Astrocyte (in vitro differentiated cells and primary cell): Measurements from ENCODE around the gene KRTAP5-8. TPM values are rescaled to one million over a fixed set of nuclear protein-coding genes. Genes with fewer than 3 reads are reported as not detected.

Experiments used
- DNase-seq: peaks from one replicate; pipeline ENCODE4 v3.0.0-alpha.2; 2010; ENCODE audit warnings: low read depth
- FAIRE-seq: peaks from 2 replicates; lab custom pipeline; 2011; peaks lifted over from hg19 to GRCh38; lab: Jason Lieb, UNC
- H2AFZ ChIP-seq: 2 replicates; pipeline ENCODE4 v1.6.0; 2012; ENCODE audit warnings: low read depth, low read length, inconsistent platforms
- H3K27ac ChIP-seq: 2 replicates; pipeline ENCODE4 v1.5.1; 2011; ENCODE audit warnings: low read depth, low read length, inconsistent platforms
- H3K27me3 ChIP-seq: 2 replicates; pipeline ENCODE4 v1.6.0; 2011; ENCODE audit warnings: low read length, inconsistent platforms; ENCODE audit not compliant: insufficient read depth
- H3K36me3 ChIP-seq: 2 replicates; pipeline ENCODE4 v1.5.1; 2011; ENCODE audit warnings: low read length, inconsistent platforms; ENCODE audit not compliant: insufficient read depth
- H3K4me1 ChIP-seq: 2 replicates; pipeline ENCODE4 v1.5.1; 2011; ENCODE audit warnings: low read length, inconsistent platforms; ENCODE audit not compliant: insufficient read depth
- H3K4me2 ChIP-seq: 2 replicates; pipeline ENCODE4 v1.6.0; 2012; ENCODE audit warnings: low read length, inconsistent platforms
- H3K4me3 ChIP-seq: 2 replicates; pipeline ENCODE4 v1.5.1; 2011; ENCODE audit warnings: low read depth, mild to moderate bottlenecking, low read length, inconsistent platforms; ENCODE audit not compliant: insufficient read depth
- H3K79me2 ChIP-seq: 2 replicates; pipeline ENCODE4 v1.6.0; 2012; ENCODE audit warnings: mild to moderate bottlenecking, low read length, inconsistent platforms; ENCODE audit not compliant: insufficient read depth
- H3K9ac ChIP-seq: 2 replicates; pipeline ENCODE4 v1.6.0; 2012; ENCODE audit warnings: mild to moderate bottlenecking, low read length, inconsistent platforms
- H3K9me3 ChIP-seq: 2 replicates; pipeline ENCODE4 v1.5.1; 2012; ENCODE audit warnings: low read depth, mild to moderate bottlenecking, low read length, inconsistent platforms; ENCODE audit not compliant: insufficient read depth
- H4K20me1 ChIP-seq: 2 replicates; pipeline ENCODE4 v1.6.0; 2012; ENCODE audit warnings: low read length, inconsistent platforms; ENCODE audit not compliant: insufficient read depth
- H3K27ac Mint-ChIP-seq: one replicate; pipeline ENCODE4 v1.8.0; 2021; ENCODE audit warnings: mild to moderate bottlenecking, mixed read lengths; ENCODE audit not compliant: unreplicated experiment
- H3K27me3 Mint-ChIP-seq: one replicate; pipeline ENCODE4 v1.8.0; 2021; ENCODE audit warnings: low read depth, mixed read lengths; ENCODE audit not compliant: unreplicated experiment
- H3K36me3 Mint-ChIP-seq: one replicate; pipeline ENCODE4 v1.8.0; 2021; ENCODE audit warnings: low read depth, mixed read lengths; ENCODE audit not compliant: unreplicated experiment
- H3K4me1 Mint-ChIP-seq: one replicate; pipeline ENCODE4 v1.8.0; 2021; ENCODE audit warnings: low read depth, mixed read lengths; ENCODE audit not compliant: unreplicated experiment
- H3K4me3 Mint-ChIP-seq: one replicate; pipeline ENCODE4 v1.8.0; 2021; ENCODE audit warnings: mild to moderate bottlenecking, moderate library complexity, mixed read lengths; ENCODE audit not compliant: unreplicated experiment
- H3K9me3 Mint-ChIP-seq: one replicate; pipeline ENCODE4 v1.8.0; 2021; ENCODE audit warnings: mild to moderate bottlenecking, mixed read lengths; ENCODE audit not compliant: unreplicated experiment
- CTCF ChIP-seq: IDR thresholded peaks from 2 replicates; pipeline ENCODE4 v1.5.1; 2011; ENCODE audit warnings: low read depth, mild to moderate bottlenecking, inconsistent platforms, low read length, moderate library complexity; ENCODE audit not compliant: insufficient read depth
- EZH2 ChIP-seq: IDR thresholded peaks from 2 replicates; pipeline ENCODE4 v1.6.1; 2012; ENCODE audit warnings: mild to moderate bottlenecking, low read length, inconsistent platforms; ENCODE audit not compliant: insufficient read depth
- total RNA-seq: library from RNA; stranded (reverse); gene quantifications from 2 replicates; pipeline ENCODE4 v1.2.1, GENCODE V29; 2021

KRTAP5-8 gene
- total RNA-seq, 1 donor from 2014 or later = not detected

- peaks cover 54% of the 10 kb centered on the region for H3K36me3 Mint-ChIP-seq
- H3K4me1 ChIP-seq = peaks cover 11% of the 10 kb centered on the region
- peaks cover 2% of the 10 kb centered on the region for H3K9me3 Mint-ChIP-seq
- peaks cover 7% of the 10 kb centered on the region for H3K36me3 ChIP-seq
- no peak overlapping the region for H3K4me3 Mint-ChIP-seq
- no peaks in the 10 kb centered on the region for H3K27me3 Mint-ChIP-seq
- no peak for TF ChIP-seq EZH2
- TF ChIP-seq CTCF = no peak
- DNase-seq = no peak
- H2AFZ ChIP-seq = no peak overlapping the region
- peaks cover 10% of the 10 kb centered on the region for H4K20me1 ChIP-seq
- no peak overlapping the region for H3K27ac ChIP-seq
- no peak overlapping the region for H3K4me3 ChIP-seq
- FAIRE-seq = no peak
- H3K27me3 ChIP-seq = no peaks in the 10 kb centered on the region
- H3K79me2 ChIP-seq = no peaks in the 10 kb centered on the region
- no peak overlapping the region for H3K27ac Mint-ChIP-seq
- H3K4me2 ChIP-seq = no peak overlapping the region
- H3K4me1 Mint-ChIP-seq = peaks cover 18% of the 10 kb centered on the region
- H3K9me3 ChIP-seq = no peaks in the 10 kb centered on the region
- H3K9ac ChIP-seq = no peak overlapping the region
Measured at GRCh38 chr11:71491940-71492339, 45.9 kb upstream of the KRTAP5-8 start.

- Mint-ChIP-seq H3K36me3 (peaks cover 58% of the 10 kb centered on the region), H3K27me3 (no peaks in the 10 kb centered on the region), H3K4me1 (no peaks in the 10 kb centered on the region), H3K9me3 (peaks cover 4% of the 10 kb centered on the region), H3K27ac (no peak overlapping the region), H3K4me3 (no peak overlapping the region)
- no peak overlapping the region for H2AFZ ChIP-seq
- FAIRE-seq = no peak
- no peaks in the 10 kb centered on the region for H3K27me3 ChIP-seq
- H3K4me1 ChIP-seq = no peaks in the 10 kb centered on the region
- H3K9ac ChIP-seq = no peak overlapping the region
- H3K4me2 ChIP-seq = no peak overlapping the region
- peaks cover 15% of the 10 kb centered on the region for H3K36me3 ChIP-seq
- H3K79me2 ChIP-seq = no peaks in the 10 kb centered on the region
- TF ChIP-seq EZH2 = no peak
- H4K20me1 ChIP-seq = peaks cover 3% of the 10 kb centered on the region
- H3K27ac ChIP-seq = no peak overlapping the region
- DNase-seq = no peak
- no peaks in the 10 kb centered on the region for H3K9me3 ChIP-seq
- no peak overlapping the region for H3K4me3 ChIP-seq
Measured at GRCh38 chr11:71495286-71496230, 42.3 kb upstream of the KRTAP5-8 start.

- no peak overlapping the region for H3K4me2 ChIP-seq
- H3K4me3 ChIP-seq = no peak overlapping the region
- no peaks in the 10 kb centered on the region for H3K4me1 ChIP-seq
- H3K9ac ChIP-seq = no peak overlapping the region
- no peaks in the 10 kb centered on the region for H3K27me3 Mint-ChIP-seq
- no peaks in the 10 kb centered on the region for H3K27me3 ChIP-seq
- H3K9me3 Mint-ChIP-seq = peaks cover 2% of the 10 kb centered on the region
- H3K36me3 Mint-ChIP-seq = peaks cover 55% of the 10 kb centered on the region
- H4K20me1 ChIP-seq = peaks cover 3% of the 10 kb centered on the region
- no peak overlapping the region for H2AFZ ChIP-seq
- H3K4me3 Mint-ChIP-seq = no peak overlapping the region
- H3K27ac ChIP-seq = no peak overlapping the region
- FAIRE-seq (no peak), DNase-seq (no peak)
- H3K9me3 ChIP-seq = no peaks in the 10 kb centered on the region
- H3K27ac Mint-ChIP-seq = no peak overlapping the region
- no peaks in the 10 kb centered on the region for H3K4me1 Mint-ChIP-seq
- H3K79me2 ChIP-seq = no peaks in the 10 kb centered on the region
- TF ChIP-seq EZH2 (no peak), CTCF (no peak)
- H3K36me3 ChIP-seq = peaks cover 15% of the 10 kb centered on the region
Measured at GRCh38 chr11:71496421-71496820, 41.4 kb upstream of the KRTAP5-8 start.
